Astrocyte (in vitro differentiated cells and primary cell): Measurements from ENCODE around the gene CRACR2A. TPM values are rescaled to one million over a fixed set of nuclear protein-coding genes. Genes with fewer than 3 reads are reported as not detected.

Experiments
- DNase-seq: peaks from one replicate; pipeline ENCODE4 v3.0.0-alpha.2; 2010; ENCODE audit warnings: low read depth
- FAIRE-seq: peaks from 2 replicates; lab custom pipeline; 2011; peaks lifted over from hg19 to GRCh38; lab: Jason Lieb, UNC
- H2AFZ ChIP-seq: 2 replicates; pipeline ENCODE4 v1.6.0; 2012; ENCODE audit warnings: low read depth, low read length, inconsistent platforms
- H3K27ac ChIP-seq: 2 replicates; pipeline ENCODE4 v1.5.1; 2011; ENCODE audit warnings: low read depth, low read length, inconsistent platforms
- H3K27me3 ChIP-seq: 2 replicates; pipeline ENCODE4 v1.6.0; 2011; ENCODE audit warnings: low read length, inconsistent platforms; ENCODE audit not compliant: insufficient read depth
- H3K36me3 ChIP-seq: 2 replicates; pipeline ENCODE4 v1.5.1; 2011; ENCODE audit warnings: low read length, inconsistent platforms; ENCODE audit not compliant: insufficient read depth
- H3K4me1 ChIP-seq: 2 replicates; pipeline ENCODE4 v1.5.1; 2011; ENCODE audit warnings: low read length, inconsistent platforms; ENCODE audit not compliant: insufficient read depth
- H3K4me2 ChIP-seq: 2 replicates; pipeline ENCODE4 v1.6.0; 2012; ENCODE audit warnings: low read length, inconsistent platforms
- H3K4me3 ChIP-seq: 2 replicates; pipeline ENCODE4 v1.5.1; 2011; ENCODE audit warnings: low read depth, mild to moderate bottlenecking, low read length, inconsistent platforms; ENCODE audit not compliant: insufficient read depth
- H3K79me2 ChIP-seq: 2 replicates; pipeline ENCODE4 v1.6.0; 2012; ENCODE audit warnings: mild to moderate bottlenecking, low read length, inconsistent platforms; ENCODE audit not compliant: insufficient read depth
- H3K9ac ChIP-seq: 2 replicates; pipeline ENCODE4 v1.6.0; 2012; ENCODE audit warnings: mild to moderate bottlenecking, low read length, inconsistent platforms
- H3K9me3 ChIP-seq: 2 replicates; pipeline ENCODE4 v1.5.1; 2012; ENCODE audit warnings: low read depth, mild to moderate bottlenecking, low read length, inconsistent platforms; ENCODE audit not compliant: insufficient read depth
- H4K20me1 ChIP-seq: 2 replicates; pipeline ENCODE4 v1.6.0; 2012; ENCODE audit warnings: low read length, inconsistent platforms; ENCODE audit not compliant: insufficient read depth
- H3K27ac Mint-ChIP-seq: one replicate; pipeline ENCODE4 v1.8.0; 2021; ENCODE audit warnings: mild to moderate bottlenecking, mixed read lengths; ENCODE audit not compliant: unreplicated experiment
- H3K27me3 Mint-ChIP-seq: one replicate; pipeline ENCODE4 v1.8.0; 2021; ENCODE audit warnings: low read depth, mixed read lengths; ENCODE audit not compliant: unreplicated experiment
- H3K36me3 Mint-ChIP-seq: one replicate; pipeline ENCODE4 v1.8.0; 2021; ENCODE audit warnings: low read depth, mixed read lengths; ENCODE audit not compliant: unreplicated experiment
- H3K4me1 Mint-ChIP-seq: one replicate; pipeline ENCODE4 v1.8.0; 2021; ENCODE audit warnings: low read depth, mixed read lengths; ENCODE audit not compliant: unreplicated experiment
- H3K4me3 Mint-ChIP-seq: one replicate; pipeline ENCODE4 v1.8.0; 2021; ENCODE audit warnings: mild to moderate bottlenecking, moderate library complexity, mixed read lengths; ENCODE audit not compliant: unreplicated experiment
- H3K9me3 Mint-ChIP-seq: one replicate; pipeline ENCODE4 v1.8.0; 2021; ENCODE audit warnings: mild to moderate bottlenecking, mixed read lengths; ENCODE audit not compliant: unreplicated experiment
- CTCF ChIP-seq: IDR thresholded peaks from 2 replicates; pipeline ENCODE4 v1.5.1; 2011; ENCODE audit warnings: low read depth, mild to moderate bottlenecking, inconsistent platforms, low read length, moderate library complexity; ENCODE audit not compliant: insufficient read depth
- EZH2 ChIP-seq: IDR thresholded peaks from 2 replicates; pipeline ENCODE4 v1.6.1; 2012; ENCODE audit warnings: mild to moderate bottlenecking, low read length, inconsistent platforms; ENCODE audit not compliant: insufficient read depth
- total RNA-seq: library from RNA; stranded (reverse); gene quantifications from 2 replicates; pipeline ENCODE4 v1.2.1, GENCODE V29; 2021

Gene CRACR2A
- total RNA-seq, 1 donor from 2014 or later = 1.5 TPM

- Histone ChIP-seq H3K4me1 (no peaks in the 10 kb centered on the region), H3K79me2 (no peaks in the 10 kb centered on the region), H3K4me3 (no peak overlapping the region), H3K9ac (no peak overlapping the region), H3K27ac (no peak overlapping the region), H3K36me3 (no peaks in the 10 kb centered on the region), H3K9me3 (peaks cover 4% of the 10 kb centered on the region), H3K4me2 (no peak overlapping the region), H4K20me1 (no peaks in the 10 kb centered on the region), H3K27me3 (no peaks in the 10 kb centered on the region), H2AFZ (no peak overlapping the region)
- no peak overlapping the region for H3K4me3 Mint-ChIP-seq
- H3K27me3 Mint-ChIP-seq = peaks cover 37% of the 10 kb centered on the region
- no peak for DNase-seq
- H3K4me1 Mint-ChIP-seq = no peaks in the 10 kb centered on the region
- H3K27ac Mint-ChIP-seq = no peak overlapping the region
- no peaks in the 10 kb centered on the region for H3K36me3 Mint-ChIP-seq
- TF ChIP-seq CTCF (no peak), EZH2 (no peak)
- H3K9me3 Mint-ChIP-seq = peaks cover 9% of the 10 kb centered on the region
- FAIRE-seq = no peak
Measured at GRCh38 chr12:3741882-3742672, 10.8 kb downstream of the CRACR2A start.

GRCh38 chr12:3740480-3741231 lies 12.3 kb downstream of the CRACR2A start:
- DNase-seq = no peak
- Mint-ChIP-seq H3K4me1 (no peaks in the 10 kb centered on the region), H3K27me3 (peaks cover 37% of the 10 kb centered on the region), H3K4me3 (no peak overlapping the region), H3K27ac (no peak overlapping the region), H3K36me3 (no peaks in the 10 kb centered on the region), H3K9me3 (peaks cover 2% of the 10 kb centered on the region)
- FAIRE-seq = no peak
- TF ChIP-seq CTCF (no peak), EZH2 (no peak)
- Histone ChIP-seq H3K27ac (no peak overlapping the region), H3K9ac (no peak overlapping the region), H3K4me3 (no peak overlapping the region), H2AFZ (no peak overlapping the region), H4K20me1 (no peaks in the 10 kb centered on the region), H3K9me3 (no peaks in the 10 kb centered on the region), H3K4me1 (no peaks in the 10 kb centered on the region), H3K36me3 (no peaks in the 10 kb centered on the region), H3K79me2 (no peaks in the 10 kb centered on the region), H3K4me2 (no peak overlapping the region), H3K27me3 (no peaks in the 10 kb centered on the region)
